GM21717 (cell line): Measurements from ENCODE around the gene XPOT.

Experiments
- ATAC-seq: cut with Tn5 transposase; IDR thresholded peaks from one replicate; pipeline ENCODE4 v1.9.1; 2021; ENCODE audit warnings: mild to moderate bottlenecking, moderate library complexity; ENCODE audit not compliant: unreplicated experiment

Gene XPOT

DNA sequence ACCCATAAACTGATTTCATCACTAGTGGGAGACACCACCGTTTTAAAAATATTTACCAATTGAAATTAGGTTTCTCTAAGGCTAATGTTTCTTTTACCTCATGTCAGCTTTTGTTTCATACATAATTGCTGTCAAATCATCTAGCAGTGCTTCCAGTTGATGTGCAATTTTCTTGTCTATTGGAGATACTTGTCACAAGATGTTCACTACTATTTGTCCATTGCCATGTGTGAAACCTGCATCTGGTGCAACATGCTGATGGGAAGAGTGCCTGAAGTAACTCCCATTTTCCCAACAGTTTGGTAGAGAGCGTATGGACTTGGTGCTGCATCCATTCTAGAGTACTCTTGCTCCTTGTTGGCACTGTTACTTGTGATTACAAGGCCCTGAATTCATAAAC is 9.7 kb downstream of the XPOT start:
- no peak for ATAC-seq

DNA sequence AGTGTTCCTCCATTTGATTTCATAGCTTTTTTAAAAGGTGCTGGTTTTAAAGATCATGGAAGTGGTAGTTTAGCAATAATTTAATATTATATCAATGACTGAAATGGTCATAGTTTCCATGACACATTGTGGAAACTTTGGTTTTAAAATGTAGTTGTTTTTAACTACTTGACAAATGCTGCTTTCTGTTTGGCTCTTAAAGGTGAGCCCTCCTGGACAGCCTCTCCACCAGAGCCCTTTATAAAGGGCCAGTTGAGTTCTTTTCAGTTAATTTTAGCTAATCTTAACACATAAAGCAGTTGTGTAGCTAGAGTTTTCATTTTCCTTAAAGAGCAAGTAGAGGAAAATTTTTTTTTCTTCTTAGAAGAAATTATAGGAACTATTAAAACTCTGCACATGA is 14.0 kb downstream of the XPOT start:
- ATAC-seq: no peak

DNA sequence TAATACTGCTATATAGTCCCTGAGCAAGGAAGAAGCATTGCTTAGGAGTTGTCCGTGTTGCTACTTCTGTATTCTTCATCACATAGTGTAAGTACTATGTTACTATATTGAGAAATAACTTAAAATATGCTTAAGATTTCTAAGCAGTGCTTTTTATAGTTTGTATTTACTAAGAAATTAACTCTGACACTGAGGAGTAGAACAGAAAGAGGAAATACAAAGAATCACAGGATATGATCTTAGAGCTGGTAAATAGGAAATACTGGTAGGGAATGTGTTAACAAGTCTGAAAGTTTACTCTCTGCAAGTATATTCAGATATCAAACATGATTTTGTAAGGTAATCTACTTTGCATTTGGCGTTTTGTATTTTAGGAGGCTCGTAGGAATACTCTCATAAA is 15.5 kb downstream of the XPOT start:
- ATAC-seq: no peak

DNA sequence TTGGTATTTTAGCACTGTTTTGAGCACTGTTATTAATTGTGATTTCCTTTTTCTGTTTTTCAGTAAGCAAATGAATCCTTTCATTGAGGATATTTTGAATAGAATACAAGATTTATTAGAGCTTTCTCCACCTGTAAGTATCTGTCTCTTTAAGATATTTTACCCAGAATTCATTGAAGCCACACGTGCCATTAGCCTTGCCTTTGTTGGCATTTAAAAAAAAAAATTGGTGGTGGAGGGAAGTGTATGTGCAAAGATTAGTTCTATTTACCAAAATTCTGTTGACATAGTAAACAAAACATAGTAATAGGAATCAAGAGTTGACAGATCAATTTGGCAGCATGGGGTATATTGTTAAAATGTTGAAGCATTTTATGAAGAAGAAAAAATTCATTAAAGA is 23.8 kb downstream of the XPOT start:
- ATAC-seq: no peak

DNA sequence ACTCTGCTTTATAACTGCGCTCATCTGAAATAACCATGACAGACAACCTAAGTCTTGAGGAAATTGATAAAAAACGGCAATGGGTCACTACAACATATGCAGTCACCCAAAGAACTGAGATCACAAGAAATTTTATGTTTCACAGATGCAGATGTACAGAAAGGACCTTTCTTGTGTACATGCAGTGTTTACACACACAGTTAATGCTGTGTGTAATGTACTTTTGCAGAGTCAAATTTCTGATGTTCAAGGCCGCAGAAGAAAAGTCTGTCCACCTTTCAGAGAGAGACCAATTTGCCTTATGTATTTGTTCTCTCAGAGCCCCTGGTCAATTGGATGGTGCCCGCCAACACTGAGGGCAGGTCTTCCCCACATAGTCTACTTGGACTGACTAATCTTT is 24.8 kb downstream of the XPOT start:
- ATAC-seq: no peak

DNA sequence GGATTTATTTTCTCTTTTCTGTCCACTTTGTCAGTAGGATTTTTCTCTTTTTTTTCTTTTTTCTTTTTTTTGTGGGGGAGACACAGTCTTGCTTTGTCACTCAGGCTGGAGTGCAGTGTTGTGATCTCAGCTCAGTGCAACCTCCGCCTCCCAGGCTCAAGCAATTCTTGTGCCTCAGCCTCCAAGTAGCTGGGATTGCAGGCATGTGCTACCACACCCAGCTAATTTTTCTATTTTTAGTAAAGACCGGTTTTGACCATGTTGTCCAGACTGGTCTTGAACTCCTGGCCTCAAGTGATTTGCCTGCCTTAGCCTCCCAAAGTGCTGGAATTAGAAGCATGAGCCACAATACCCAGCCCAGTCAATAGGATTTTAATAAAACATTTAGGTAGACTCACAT is 26.7 kb downstream of the XPOT start:
- ATAC-seq: no peak

DNA sequence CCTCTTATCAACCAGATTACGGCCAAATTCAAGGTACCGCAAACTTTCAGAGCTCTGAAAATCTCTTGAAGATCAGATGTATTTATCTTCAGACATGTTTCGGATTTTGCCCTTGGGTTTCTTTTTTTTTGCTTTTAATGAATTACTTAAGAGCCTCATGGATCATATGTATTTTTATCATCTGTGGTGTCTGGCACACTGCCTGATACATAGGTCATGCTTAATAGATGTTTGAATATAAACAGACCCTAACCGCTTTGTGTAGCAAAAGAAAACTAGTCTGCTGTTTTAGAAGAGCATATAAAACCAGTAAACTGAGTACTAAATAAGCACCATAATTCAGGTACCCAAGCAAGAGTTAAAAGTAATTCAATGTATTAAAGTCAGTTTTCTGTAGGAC is 27.6 kb downstream of the XPOT start:
- ATAC-seq: no peak

DNA sequence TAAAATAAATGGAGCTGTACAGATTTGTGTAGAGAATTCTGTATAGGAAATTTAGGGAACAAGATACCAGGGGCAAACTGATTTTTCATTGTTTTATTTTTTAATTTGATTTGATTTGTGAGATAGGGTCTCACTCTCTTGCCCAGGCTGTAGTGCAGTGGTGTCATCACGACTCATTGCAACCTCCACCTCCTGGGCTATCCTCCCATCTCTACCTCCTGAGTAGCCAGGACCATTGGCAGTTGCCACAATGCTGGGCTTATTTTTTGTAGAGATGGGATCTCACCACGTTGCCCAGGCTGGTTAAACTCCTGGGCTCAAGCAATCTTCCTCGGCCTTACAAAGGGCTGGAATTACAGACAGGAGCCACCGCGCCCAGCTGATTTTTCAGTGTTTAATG is 29.7 kb downstream of the XPOT start:
- no peak for ATAC-seq

DNA sequence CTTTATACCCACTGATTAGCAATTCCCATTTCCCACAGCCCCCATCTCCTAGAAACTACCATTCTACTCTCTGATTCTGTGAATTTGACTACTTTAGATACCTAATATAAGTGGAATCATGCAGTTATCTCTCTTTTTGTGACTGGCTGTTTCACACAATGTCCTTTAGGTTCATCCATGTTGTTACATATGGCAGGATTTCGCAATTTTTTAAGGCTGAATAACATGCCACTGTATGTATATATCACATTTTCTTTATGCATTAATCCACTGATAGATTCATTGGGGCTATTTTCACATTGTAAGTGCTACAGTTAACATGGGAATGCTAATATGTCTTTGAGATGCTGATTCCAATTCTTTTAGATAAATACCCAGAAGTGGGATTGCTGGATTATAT is 35.9 kb downstream of the XPOT start:
- no peak for ATAC-seq

DNA sequence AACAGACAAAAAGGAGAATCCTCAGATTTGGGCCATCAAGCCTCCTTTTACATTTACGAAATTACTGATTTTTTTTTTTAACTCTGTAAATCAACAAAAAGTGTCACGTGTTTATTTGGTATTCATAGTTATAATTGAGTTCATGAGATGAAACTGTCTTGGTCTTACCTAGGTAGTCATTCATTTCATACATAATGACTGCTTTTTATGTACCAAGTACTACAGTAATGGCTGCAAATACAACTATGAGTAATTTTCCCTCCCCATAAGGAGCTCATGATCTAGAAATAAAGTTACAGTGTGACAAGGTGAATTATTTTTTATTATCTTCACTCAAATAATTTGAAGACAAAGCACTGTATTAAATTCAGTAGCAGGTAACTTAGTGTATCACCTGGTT is 41.3 kb downstream of the XPOT start:
- ATAC-seq: no peak

DNA sequence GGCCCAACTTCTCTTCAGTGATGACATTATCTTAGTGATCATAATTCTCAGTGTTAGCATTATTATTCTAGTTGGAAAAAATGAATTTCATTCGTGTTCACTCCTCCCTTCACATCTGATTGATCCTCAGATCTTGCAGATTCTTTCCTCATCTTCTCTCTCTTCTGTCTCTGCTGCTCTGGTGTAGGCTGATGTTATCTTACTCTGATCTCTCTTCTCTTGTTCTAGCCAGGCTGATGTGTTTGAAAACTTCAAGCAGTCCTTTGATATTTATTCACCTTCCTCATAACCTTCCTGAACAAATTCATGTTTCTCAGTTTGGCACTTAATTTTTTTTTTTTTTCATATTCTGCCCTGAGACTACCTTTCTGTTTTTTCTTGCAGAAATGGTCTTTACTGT is 42.1 kb downstream of the XPOT start:
- no peak for ATAC-seq

DNA sequence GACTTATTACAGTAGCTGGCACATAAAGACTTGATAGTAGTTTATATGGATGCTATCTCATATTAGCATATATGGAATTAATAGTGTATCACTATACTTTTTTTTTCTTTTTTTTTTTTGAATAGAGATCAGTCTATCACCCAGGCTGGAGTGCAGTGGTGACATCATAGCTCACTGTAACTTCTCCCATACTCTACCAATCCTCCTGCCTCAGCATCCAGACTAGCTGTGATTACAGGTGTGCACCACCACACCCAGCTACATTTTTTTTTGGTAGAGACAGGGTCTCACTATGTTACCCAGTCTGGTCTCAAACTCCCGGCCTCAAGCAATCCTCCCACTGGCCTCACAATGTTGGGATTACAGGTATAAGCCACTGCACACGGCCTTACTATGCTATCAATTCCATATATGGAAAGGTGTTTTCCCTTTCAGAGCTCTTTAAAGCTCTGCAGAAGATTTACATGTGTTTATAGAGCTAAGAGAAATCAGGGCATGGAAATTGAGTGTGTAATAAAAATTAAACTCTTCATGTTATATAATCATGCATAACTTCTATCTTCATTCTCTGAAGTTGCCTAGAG is 46.0 kb downstream of the XPOT start:
- ATAC-seq: no peak

DNA sequence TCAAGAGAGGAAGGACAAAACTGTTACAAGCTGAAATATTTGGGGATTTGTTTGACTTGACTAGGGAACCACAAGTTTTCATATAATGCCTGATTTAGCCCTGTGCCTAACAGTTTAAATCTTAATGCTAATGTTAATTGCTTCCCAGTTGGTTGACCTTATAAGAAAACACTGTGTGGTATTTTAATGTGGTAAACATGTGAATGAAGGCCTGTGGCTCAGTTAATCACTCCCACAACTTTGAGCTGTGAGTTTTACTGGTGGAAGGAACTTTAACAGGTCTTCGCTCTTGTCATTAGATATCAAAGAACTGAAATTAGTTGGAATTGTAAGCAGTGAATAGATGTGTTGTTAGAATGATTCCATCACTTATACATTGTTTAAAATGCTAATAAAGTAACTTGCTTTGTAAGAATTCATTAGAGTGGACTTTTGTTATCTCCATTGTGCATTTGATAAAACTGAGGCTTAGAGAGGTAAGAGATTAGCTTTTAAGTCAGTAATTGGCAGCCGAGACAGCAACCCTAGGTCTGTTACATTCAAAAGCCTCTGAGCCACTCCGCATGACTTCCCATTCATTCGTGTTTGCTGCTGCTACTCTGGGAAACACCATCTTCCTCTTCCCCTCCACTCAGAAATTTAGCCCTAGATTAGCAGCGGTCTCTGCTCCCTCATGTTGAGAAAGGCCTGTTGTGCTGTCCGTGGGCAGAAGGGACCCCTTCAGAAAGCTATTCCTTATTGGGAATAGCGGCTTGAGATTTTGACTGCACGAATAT is 46.7 kb downstream of the XPOT start:
- no peak for ATAC-seq

DNA sequence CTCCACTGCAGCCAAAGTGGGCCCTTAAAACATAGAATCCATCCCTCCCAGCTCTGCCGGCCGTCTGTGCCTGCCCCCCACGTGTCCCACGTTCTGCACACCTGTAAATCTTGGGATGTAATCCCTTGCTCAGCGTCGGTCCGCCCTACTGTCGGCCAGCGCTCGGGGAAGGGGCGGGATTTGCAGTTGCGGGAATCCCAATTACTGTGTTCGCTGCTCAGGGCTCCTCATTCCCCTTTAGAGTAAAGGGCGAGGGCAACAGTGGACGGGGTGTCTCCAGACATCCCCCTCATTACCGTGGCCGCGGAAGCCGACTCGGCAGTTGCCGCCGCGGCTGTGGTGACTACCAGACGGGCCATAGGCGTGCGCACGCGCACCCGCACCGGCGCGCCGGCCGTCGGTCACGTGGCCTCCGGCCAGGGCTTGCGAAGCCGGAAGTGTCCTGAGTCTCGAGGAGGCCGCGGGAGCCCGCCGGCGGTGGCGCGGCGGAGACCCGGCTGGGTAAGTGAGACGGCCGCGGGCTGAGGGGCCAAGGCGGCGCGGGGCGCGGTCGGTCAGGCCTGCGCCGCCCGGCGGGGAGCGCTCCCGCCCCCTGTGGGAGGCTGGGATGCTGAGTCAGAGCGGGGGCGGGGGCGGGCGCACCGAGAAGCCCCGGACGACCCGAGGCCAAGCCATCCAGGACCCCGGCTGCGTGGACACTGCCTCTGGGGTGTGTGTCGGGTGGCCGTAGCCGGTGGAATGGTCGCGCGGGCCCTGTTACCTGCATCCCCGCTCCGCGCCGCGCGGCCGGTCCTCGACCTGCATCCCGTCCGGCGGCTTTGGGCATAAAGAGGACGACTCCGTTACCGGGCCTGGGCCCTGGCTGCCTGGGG is 47.7 kb downstream of the XPOT start, which contains the start of gene TBK1:
TBK1 (plus strand) TSS at position 434 of the 872 bp plus-strand sequence. CDS start 3,751 bp downstream, outside the sequence.
- peak; percentile 81 for ATAC-seq

DNA sequence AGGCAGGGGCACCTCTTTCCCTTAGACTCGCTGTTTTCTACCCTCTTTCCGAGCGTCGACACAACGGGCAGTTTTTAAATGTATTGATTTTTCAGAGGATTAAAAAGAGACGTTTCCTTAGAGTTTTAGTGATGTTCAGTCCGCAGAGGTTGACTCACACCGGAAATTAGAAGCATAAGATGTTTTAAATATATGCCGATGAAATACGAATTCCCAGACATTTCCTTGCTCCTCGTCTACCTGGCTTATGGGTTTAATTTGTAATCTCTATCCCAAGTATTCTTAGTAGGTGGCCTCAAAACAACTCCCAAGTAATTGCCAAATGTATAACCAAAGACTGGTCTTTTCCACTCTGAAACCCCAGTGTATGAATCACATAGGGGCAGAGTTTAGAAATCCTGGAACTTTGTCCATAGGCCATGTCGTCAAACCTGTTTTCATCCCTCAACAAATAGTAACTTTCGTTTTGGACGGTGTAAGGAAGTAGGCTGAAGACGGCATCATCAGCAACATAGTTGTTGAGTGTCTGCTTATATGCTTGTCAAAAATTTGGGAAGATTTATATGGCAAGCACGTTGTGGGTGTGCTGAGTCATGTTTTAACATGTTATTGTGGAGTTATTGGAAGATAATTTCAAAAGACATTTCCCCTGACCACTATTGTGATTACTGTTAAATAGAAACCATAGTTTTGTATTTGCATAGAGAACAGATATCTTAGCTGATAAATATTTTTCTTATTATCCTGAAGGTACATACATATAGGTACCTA is 48.6 kb downstream of the XPOT start:
- ATAC-seq: no peak

DNA sequence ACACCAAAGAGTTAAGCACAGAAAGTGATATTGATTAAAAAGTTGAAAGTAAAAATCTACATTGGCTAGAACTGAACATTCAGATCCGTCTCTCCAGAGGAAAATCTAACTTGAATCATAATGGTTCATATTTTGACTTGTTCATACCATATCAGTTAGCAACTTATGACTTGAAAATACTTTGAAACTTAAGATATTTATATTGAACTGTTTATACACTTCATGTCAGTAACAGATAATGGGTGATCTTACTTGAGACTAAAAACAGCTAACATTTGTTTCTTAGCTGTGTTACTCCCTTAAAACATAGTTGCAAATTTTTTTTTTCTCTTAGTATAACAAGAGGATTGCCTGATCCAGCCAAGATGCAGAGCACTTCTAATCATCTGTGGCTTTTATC is 51.3 kb downstream of the XPOT start:
- ATAC-seq: no peak

DNA sequence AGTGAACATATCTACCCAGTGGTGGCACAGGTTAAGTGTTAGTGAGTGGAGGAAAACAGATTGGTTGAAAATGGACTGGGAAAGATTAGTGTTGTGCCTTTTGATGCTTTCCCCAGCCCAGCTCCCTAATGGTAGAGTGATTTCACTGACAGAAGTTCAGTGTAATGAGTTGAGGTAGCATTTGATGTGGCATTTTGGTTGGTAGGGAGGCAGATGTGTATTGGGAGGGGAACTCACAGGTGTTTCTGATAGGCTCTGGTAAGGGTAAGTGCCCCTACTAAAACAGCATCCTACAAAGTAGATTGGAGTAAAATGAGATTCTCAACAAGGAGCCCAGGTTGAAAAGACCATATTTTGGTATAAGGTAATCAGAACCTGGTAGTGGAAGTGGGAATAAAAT is 51.9 kb downstream of the XPOT start:
- no peak for ATAC-seq

DNA sequence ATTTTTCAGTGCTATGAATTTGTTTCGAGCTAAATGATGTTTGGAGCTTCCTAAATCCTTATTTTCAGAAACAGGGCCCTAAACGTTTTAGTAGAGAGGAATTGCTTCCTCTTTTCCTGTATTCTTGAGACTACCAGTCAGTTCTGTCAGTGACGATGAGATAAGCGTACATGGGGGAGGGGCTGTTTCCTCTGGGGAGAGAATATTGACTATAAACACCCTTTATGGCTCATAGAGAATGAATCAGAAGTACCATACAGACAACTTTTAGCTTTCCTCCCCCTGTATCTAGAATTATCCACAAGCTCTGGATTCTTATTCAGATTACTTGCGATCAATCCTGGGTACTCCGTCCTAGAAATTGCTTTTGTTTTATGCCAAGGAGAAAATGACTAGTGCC is 52.8 kb downstream of the XPOT start:
- no peak for ATAC-seq

DNA sequence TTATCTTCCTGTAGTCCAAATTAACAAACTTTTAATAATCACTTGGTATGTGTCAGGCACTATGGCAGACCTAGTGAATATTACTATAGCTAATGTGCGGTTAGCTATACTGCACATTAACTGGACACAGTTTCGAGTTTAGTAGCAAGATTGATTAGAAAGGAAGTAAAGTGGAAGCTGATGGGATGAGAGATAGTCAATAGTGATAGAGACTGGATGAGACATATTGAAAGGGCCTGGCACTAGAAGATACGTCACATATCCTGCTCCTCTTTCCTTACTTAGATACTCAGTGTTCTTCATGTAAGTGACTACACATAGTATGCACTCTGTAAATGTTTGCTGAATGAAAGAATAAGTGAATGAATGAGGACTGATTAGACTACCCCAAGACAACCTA is 53.3 kb downstream of the XPOT start:
- no peak for ATAC-seq

DNA sequence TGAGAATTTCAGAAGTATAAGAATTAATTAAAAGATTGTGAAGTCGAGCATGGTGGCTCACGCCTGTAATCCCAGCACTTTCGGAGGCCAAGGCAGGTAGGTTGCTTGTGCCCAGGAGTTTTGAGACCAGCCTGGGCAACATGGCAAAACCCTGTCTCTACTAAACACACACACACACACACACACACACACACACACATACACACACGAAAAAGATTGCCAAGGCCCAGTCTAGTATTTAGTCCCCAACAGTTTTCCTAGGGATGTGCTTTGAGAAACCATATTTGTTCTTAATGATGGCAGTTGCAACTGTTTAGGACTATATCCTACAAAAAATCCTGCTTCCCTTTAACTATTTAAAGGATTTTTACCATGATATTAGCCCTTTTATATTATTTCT is 53.7 kb downstream of the XPOT start:
- no peak for ATAC-seq

DNA sequence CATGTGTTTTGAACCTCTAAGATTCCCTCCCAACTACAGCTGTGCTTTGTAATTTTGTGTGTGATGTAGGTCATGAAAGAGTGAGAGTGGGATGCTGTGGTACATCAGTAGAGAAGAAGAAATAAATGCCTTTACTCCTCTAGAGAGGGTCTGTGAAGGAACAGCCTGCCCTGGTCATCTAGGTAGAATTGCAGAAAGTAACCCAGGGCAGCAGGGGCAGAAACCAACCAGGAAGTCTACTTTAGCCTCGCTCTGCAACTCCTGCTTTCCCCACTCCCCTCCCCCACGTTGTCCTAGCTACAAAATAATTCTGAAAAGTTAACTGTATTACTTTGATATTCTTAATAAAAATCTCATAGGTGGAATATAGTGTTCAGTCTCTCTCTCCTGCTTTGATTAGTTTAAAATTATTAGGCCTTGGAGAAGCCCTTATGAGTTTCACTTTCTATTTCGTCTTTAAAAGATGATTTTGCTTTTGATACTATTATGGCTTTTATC is 55.3 kb downstream of the XPOT start:
- ATAC-seq: no peak
